Measurements from ENCODE around the gene SSBP4.
A peak's percentile ranks its signal among the peaks of the same experiment; 100 is the strongest.

SSBP4 gene

GRCh38 chr19:18434411-18435175 is 15.4 kb downstream of the SSBP4 start:
- no peak for DNase-seq

GRCh38 chr19:18435178-18435841 is 16.1 kb downstream of the SSBP4 start:
- DNase-seq = no peak

- no peak for DNase-seq
These were observed 16.9 kb downstream of the SSBP4 start for GRCh38 chr19:18435842-18436670.

GRCh38 chr19:18436671-18437490 is 17.7 kb downstream of the SSBP4 start:
- DNase-seq = peak; percentile 88

GRCh38 chr19:18437491-18438330 is 18.5 kb downstream of the SSBP4 start, which contains the start of gene ISYNA1:
TSS of gene ISYNA1 (minus strand) at chr19:18438133. CDS start at chr19:18437979, 154 bp downstream.
- DNase-seq = peak; percentile 69

- DNase-seq = no peak
These were observed 19.3 kb downstream of the SSBP4 start for GRCh38 chr19:18438331-18439024.

- no peak for DNase-seq
These were observed 20.1 kb downstream of the SSBP4 start for GRCh38 chr19:18439025-18439909.

- DNase-seq = no peak
These were observed 20.7 kb downstream of the SSBP4 start for GRCh38 chr19:18439910-18440237.

- DNase-seq = peak; percentile 50
These were observed 21.2 kb downstream of the SSBP4 start for GRCh38 chr19:18440415-18440877.

GRCh38 chr19:18440936-18441803 is 22.0 kb downstream of the SSBP4 start:
- no peak for DNase-seq

- DNase-seq = peak; percentile 75
These were observed 22.9 kb downstream of the SSBP4 start for GRCh38 chr19:18441804-18442788.

GRCh38 chr19:18442941-18443340 is 23.7 kb downstream of the SSBP4 start:
- DNase-seq = no peak

GRCh38 chr19:18443406-18443805 is 24.2 kb downstream of the SSBP4 start:
- DNase-seq = no peak

- DNase-seq = no peak
These were observed 24.6 kb downstream of the SSBP4 start for GRCh38 chr19:18443831-18444230.

GRCh38 chr19:18444513-18444912 is 25.3 kb downstream of the SSBP4 start:
- no peak for DNase-seq

- no peak for DNase-seq
These were observed 26.2 kb downstream of the SSBP4 start for GRCh38 chr19:18445262-18445948.
